ENCODE data around the gene PAPPA. TPM values are rescaled to one million over a fixed set of nuclear protein-coding genes. Genes with fewer than 3 reads are reported as not detected.

PAPPA gene
- total and polyA plus RNA-seq, 2 of the 8 experiments (the other 6 are each of a cell fraction or from before 2014, with no cell fraction given): 0.18 to 0.63 TPM

GRCh38 chr9:116116393-116116792 lies 37.2 kb upstream of the PAPPA start:
- H2BK5ac ChIP-seq (ENCODE audit: low read depth, low read length): no peak overlapping the region
- H2BK20ac ChIP-seq (ENCODE audit: low read length): no peak overlapping the region
- H3K27me3 ChIP-seq (replicated peaks in 1 of 4; ENCODE audit: control insufficient read depth in 3 of 4, extremely low read depth in 1 of 4, insufficient read depth in 3 of 4, low read length in 3 of 4): no peaks in the 10 kb centered on the region
- H3K56ac ChIP-seq (replicated peaks; ENCODE audit: insufficient read length, low read depth, low read length): no peak overlapping the region
- H3K9me3 ChIP-seq (ENCODE audit: insufficient read depth in 2 of 2, low read depth in 1 of 2, low read length in 1 of 2): no peaks in the 10 kb centered on the region
- no peaks in the 10 kb centered on the region for H3K79me1 ChIP-seq (ENCODE audit: low read depth, low read length)
- H2AFZ ChIP-seq (ENCODE audit: low read length): no peak overlapping the region
- H2AK5ac ChIP-seq (ENCODE audit: low read depth, low read length): no peak overlapping the region
- no peak for FAIRE-seq
- H3K4me1 ChIP-seq (replicated peaks in 1 of 4; ENCODE audit: control insufficient read depth in 3 of 4, insufficient read depth in 4 of 4, low read length in 3 of 4): no peaks in the 10 kb centered on the region
- no peak overlapping the region for H3K23ac ChIP-seq (ENCODE audit: insufficient read length)
- TF ChIP-seq RAD21 (IDR thresholded peaks at IDR 0.05 in 1 of 2, conservative IDR thresholded peaks at IDR 0.05 in 1 of 2; ENCODE audit: low read depth in 2 of 2, low read length in 2 of 2): no peak
- no peak for TF ChIP-seq CBX8 (IDR thresholded peaks at IDR 0.05; ENCODE audit: borderline replicate concordance, low read depth, low read length)
- no peak for TF ChIP-seq SIN3A (conservative IDR thresholded peaks at IDR 0.05 in 1 of 2, IDR thresholded peaks at IDR 0.05 in 1 of 2; ENCODE audit: low read depth in 1 of 2, low read length in 2 of 2)
- no peak for TF ChIP-seq TAF1 (IDR thresholded peaks at IDR 0.05; ENCODE audit: low read depth, low read length)
- no peak for TF ChIP-seq SIX5 (IDR thresholded peaks at IDR 0.05; ENCODE audit: low read depth, low read length)
- TF ChIP-seq ASH2L (IDR thresholded peaks at IDR 0.05; ENCODE audit: low read length): no peak
- no peak for TF ChIP-seq SRF (IDR thresholded peaks at IDR 0.05; ENCODE audit: low read depth, low read length)
- no peak for TF ChIP-seq SP1 (IDR thresholded peaks at IDR 0.05; ENCODE audit: low read depth, low read length)
- no peak for TF ChIP-seq SP2 (IDR thresholded peaks at IDR 0.05; ENCODE audit: low read length)
- TF ChIP-seq HDAC2 (IDR thresholded peaks at IDR 0.05; ENCODE audit: borderline replicate concordance in 1 of 2, low read depth in 2 of 2, low read length in 2 of 2): no peak
- TF ChIP-seq MAX (IDR thresholded peaks at IDR 0.05): no peak
- no peak for TF ChIP-seq POU5F1 (IDR thresholded peaks at IDR 0.05; ENCODE audit: low read depth, low read length)
- no peak for TF ChIP-seq SUZ12 (IDR thresholded peaks at IDR 0.05; ENCODE audit: low read length)
- TF ChIP-seq SAP30 (IDR thresholded peaks at IDR 0.05; ENCODE audit: insufficient read depth, insufficient replicate concordance, low read length): no peak
- TF ChIP-seq CHD1 (IDR thresholded peaks at IDR 0.05; ENCODE audit: low read depth, low read length): no peak
- no peaks in the 10 kb centered on the region for H4K20me1 ChIP-seq (replicated peaks in 1 of 2; ENCODE audit: control insufficient read depth in 1 of 2, insufficient read depth in 2 of 2, low read length in 2 of 2)
- no peak overlapping the region for H3K27ac ChIP-seq (ENCODE audit: low read depth, low read length)
- H3K4ac ChIP-seq (replicated peaks; ENCODE audit: insufficient read length, low read depth, low read length): no peak overlapping the region
- no peak overlapping the region for H3K4me3 ChIP-seq (ENCODE audit: extremely low read depth in 1 of 4, insufficient read depth in 2 of 4, low read depth in 3 of 4, low read length in 4 of 4)
- no peak overlapping the region for H3K9ac ChIP-seq (replicated peaks in 1 of 4; ENCODE audit: extremely low read depth in 1 of 4, low read depth in 3 of 4, low read length in 3 of 4)
- H2BK15ac ChIP-seq (ENCODE audit: low read length): no peak overlapping the region
- no peaks in the 10 kb centered on the region for H3K23me2 ChIP-seq (ENCODE audit: low read depth, low read length)
- no peak overlapping the region for H4K5ac ChIP-seq (ENCODE audit: insufficient read length, low read depth, low read length)
- no peak overlapping the region for H2BK120ac ChIP-seq (replicated peaks; ENCODE audit: low read depth, low read length)
- POLR2A ChIA-PET (ENCODE audit: partially characterized antibody): no interaction called here
- H4K91ac ChIP-seq (replicated peaks; ENCODE audit: insufficient read length, low read length): no peak overlapping the region
- no peak overlapping the region for H3K14ac ChIP-seq (ENCODE audit: insufficient read length)
- no peak for DNase-seq (ENCODE audit: low read depth in 1 of 2, low spot score in 2 of 2)
- H4K8ac ChIP-seq (ENCODE audit: extremely low read depth, insufficient read depth, low read length): no peak overlapping the region
- no peak overlapping the region for H3K4me2 ChIP-seq (ENCODE audit: insufficient read depth in 1 of 2, low read depth in 2 of 2, low read length in 2 of 2)
- no peaks in the 10 kb centered on the region for H3K79me2 ChIP-seq (ENCODE audit: control insufficient read depth in 1 of 2, insufficient read depth in 2 of 2, low read length in 2 of 2)
- H3K36me3 ChIP-seq (ENCODE audit: control insufficient read depth in 2 of 4, insufficient read depth in 4 of 4, low read length in 3 of 4): no peaks in the 10 kb centered on the region
- CTCF ChIA-PET (ENCODE audit: partially characterized antibody): no interaction called here
- H2BK12ac ChIP-seq (ENCODE audit: low read depth, low read length): no peak overlapping the region
- H3K18ac ChIP-seq (ENCODE audit: extremely low read depth, low read length): no peak overlapping the region

Measured in H1 (cell line).